Memory B cell (primary cell): ENCODE data around the gene C10orf105.
A peak's percentile ranks its signal among the peaks of the same experiment; 100 is the strongest.

Source experiments
- ATAC-seq: fragments of 150-1000 bp; cut with Tn5 transposase; 2 replicates; pipeline ENCODE4 v1.10.0; 2021; ENCODE audit warnings: low read depth, mild to moderate bottlenecking, moderate library complexity
- DNase-seq, 2 donors: peaks; one replicate each; pipeline ENCODE4 v3.0.0; 2022; ENCODE audit warnings: low spot score in 2 of 2
- H3K27ac Mint-ChIP-seq: one replicate; pipeline ENCODE4 v1.8.0; 2022; ENCODE audit warnings: mild to moderate bottlenecking, moderate library complexity, mixed read lengths
- H3K27me3 Mint-ChIP-seq: one replicate; pipeline ENCODE4 v1.8.0; 2022; ENCODE audit warnings: mixed read lengths
- H3K36me3 Mint-ChIP-seq: one replicate; pipeline ENCODE4 v1.8.0; 2022; ENCODE audit warnings: mild to moderate bottlenecking, mixed read lengths
- H3K4me1 Mint-ChIP-seq: one replicate; pipeline ENCODE4 v1.8.0; 2022; ENCODE audit warnings: mixed read lengths
- H3K4me3 Mint-ChIP-seq: one replicate; pipeline ENCODE4 v1.8.0; 2022; ENCODE audit warnings: mild to moderate bottlenecking, moderate library complexity, mixed read lengths
- H3K9me3 Mint-ChIP-seq: one replicate; pipeline ENCODE4 v1.8.0; 2022; ENCODE audit warnings: mixed read lengths

C10orf105 gene

GRCh38 chr10:71755179-71755879 is 35.8 kb upstream of the C10orf105 start:
- Mint-ChIP-seq H3K4me1 (peaks cover 53% of the 10 kb centered on the region), H3K27me3 (no peaks in the 10 kb centered on the region), H3K36me3 (peaks cover 13% of the 10 kb centered on the region), H3K9me3 (no peaks in the 10 kb centered on the region), H3K27ac (no peak overlapping the region), H3K4me3 (no peak overlapping the region)
- ATAC-seq (no peak), DNase-seq (no peak)

GRCh38 chr10:71754562-71754961 is 35.0 kb upstream of the C10orf105 start:
- Mint-ChIP-seq H3K27me3 (no peaks in the 10 kb centered on the region), H3K27ac (no peak overlapping the region), H3K36me3 (peaks cover 12% of the 10 kb centered on the region), H3K9me3 (no peaks in the 10 kb centered on the region), H3K4me1 (peaks cover 59% of the 10 kb centered on the region), H3K4me3 (no peak overlapping the region)
- DNase-seq = no peak
- ATAC-seq = no peak

- Mint-ChIP-seq H3K27ac (peak overlapping the region; percentile 72), H3K4me1 (peaks cover 62% of the 10 kb centered on the region), H3K9me3 (no peaks in the 10 kb centered on the region), H3K4me3 (no peak overlapping the region), H3K27me3 (no peaks in the 10 kb centered on the region), H3K36me3 (peaks cover 12% of the 10 kb centered on the region)
- no peak for ATAC-seq
- DNase-seq = no peak
Measured at GRCh38 chr10:71753960-71754505, 34.5 kb upstream of the C10orf105 start.

GRCh38 chr10:71753091-71753959 is 33.7 kb upstream of the C10orf105 start:
- peak; percentile 27 for ATAC-seq
- Mint-ChIP-seq H3K4me3 (peak overlapping the region; percentile 51), H3K36me3 (peaks cover 12% of the 10 kb centered on the region), H3K27me3 (no peaks in the 10 kb centered on the region), H3K9me3 (no peaks in the 10 kb centered on the region), H3K27ac (peak overlapping the region; percentile 86), H3K4me1 (peaks cover 69% of the 10 kb centered on the region)
- no peak for DNase-seq

- no peaks in the 10 kb centered on the region for H3K27me3 Mint-ChIP-seq
- ATAC-seq (no peak), DNase-seq (no peak)
- peaks cover 2% of the 10 kb centered on the region for H3K9me3 Mint-ChIP-seq
- H3K27ac Mint-ChIP-seq = peak overlapping the region; percentile 86
- peaks cover 12% of the 10 kb centered on the region for H3K36me3 Mint-ChIP-seq
- H3K4me3 Mint-ChIP-seq = peak overlapping the region; percentile 62
- peaks cover 74% of the 10 kb centered on the region for H3K4me1 Mint-ChIP-seq
Measured at GRCh38 chr10:71752391-71753090, 33.0 kb upstream of the C10orf105 start.

- H3K27ac Mint-ChIP-seq = peak overlapping the region; percentile 86
- ATAC-seq (no peak), DNase-seq (no peak)
- peaks cover 10% of the 10 kb centered on the region for H3K36me3 Mint-ChIP-seq
- H3K9me3 Mint-ChIP-seq = peaks cover 2% of the 10 kb centered on the region
- H3K4me1 Mint-ChIP-seq = peaks cover 79% of the 10 kb centered on the region
- H3K27me3 Mint-ChIP-seq = no peaks in the 10 kb centered on the region
- no peak overlapping the region for H3K4me3 Mint-ChIP-seq
Measured at GRCh38 chr10:71751515-71752224, 32.1 kb upstream of the C10orf105 start.

- Mint-ChIP-seq H3K36me3 (peaks cover 10% of the 10 kb centered on the region), H3K9me3 (peaks cover 2% of the 10 kb centered on the region), H3K27me3 (no peaks in the 10 kb centered on the region), H3K4me1 (peaks cover 78% of the 10 kb centered on the region), H3K4me3 (peak overlapping the region; percentile 32), H3K27ac (peak overlapping the region; percentile 85)
- DNase-seq (no peak), ATAC-seq (no peak)
Measured at GRCh38 chr10:71750986-71751385, 31.4 kb upstream of the C10orf105 start.

GRCh38 chr10:71750124-71750841 is 30.7 kb upstream of the C10orf105 start:
- Mint-ChIP-seq H3K27ac (peak overlapping the region; percentile 85), H3K9me3 (peaks cover 2% of the 10 kb centered on the region), H3K4me3 (peak overlapping the region; percentile 47), H3K4me1 (peaks cover 81% of the 10 kb centered on the region), H3K27me3 (no peaks in the 10 kb centered on the region), H3K36me3 (peaks cover 10% of the 10 kb centered on the region)
- DNase-seq (no peak), ATAC-seq (no peak)

- Mint-ChIP-seq H3K36me3 (peaks cover 10% of the 10 kb centered on the region), H3K4me3 (peak overlapping the region; percentile 50)
Measured at GRCh38 chr10:71749396-71749795, 29.8 kb upstream of the C10orf105 start.

GRCh38 chr10:71748671-71749191 is 29.2 kb upstream of the C10orf105 start:
- Mint-ChIP-seq H3K36me3 (peaks cover 10% of the 10 kb centered on the region), H3K9me3 (peaks cover 2% of the 10 kb centered on the region), H3K4me3 (peak overlapping the region; percentile 64), H3K4me1 (peaks cover 74% of the 10 kb centered on the region), H3K27ac (peak overlapping the region; percentile 91), H3K27me3 (no peaks in the 10 kb centered on the region)
- DNase-seq (peak; percentile 50 to 62), ATAC-seq (peak; percentile 87)

More at GRCh38 chr10:71749396-71749795, 29.8 kb upstream of the C10orf105 start:
- H3K27ac Mint-ChIP-seq = peak overlapping the region; percentile 91
- no peaks in the 10 kb centered on the region for H3K27me3 Mint-ChIP-seq
- ATAC-seq (no peak), DNase-seq (no peak)
- peaks cover 80% of the 10 kb centered on the region for H3K4me1 Mint-ChIP-seq
- peaks cover 2% of the 10 kb centered on the region for H3K9me3 Mint-ChIP-seq

- peaks cover 66% of the 10 kb centered on the region for H3K4me1 Mint-ChIP-seq
Measured at GRCh38 chr10:71747551-71748523, 28.3 kb upstream of the C10orf105 start.

More at GRCh38 chr10:71747551-71748523, 28.3 kb upstream of the C10orf105 start:
- no peak for DNase-seq
- no peaks in the 10 kb centered on the region for H3K27me3 Mint-ChIP-seq
- H3K9me3 Mint-ChIP-seq = peaks cover 2% of the 10 kb centered on the region
- H3K36me3 Mint-ChIP-seq = peaks cover 10% of the 10 kb centered on the region
- ATAC-seq = peak; percentile 36
- H3K27ac Mint-ChIP-seq = peak overlapping the region; percentile 91
- H3K4me3 Mint-ChIP-seq = peak overlapping the region; percentile 64
